ENCODE measurements around the gene GBX2.
"Not testable (repeated sequence)": the region's sequence is repeated elsewhere in the genome, so short reads cannot be mapped to it uniquely, and the experiment has no call there.

GBX2 gene

GRCh38 chr2:236155406-236155805, 12.8 kb downstream of the GBX2 start:
- DNase-seq: no peak

DNA sequence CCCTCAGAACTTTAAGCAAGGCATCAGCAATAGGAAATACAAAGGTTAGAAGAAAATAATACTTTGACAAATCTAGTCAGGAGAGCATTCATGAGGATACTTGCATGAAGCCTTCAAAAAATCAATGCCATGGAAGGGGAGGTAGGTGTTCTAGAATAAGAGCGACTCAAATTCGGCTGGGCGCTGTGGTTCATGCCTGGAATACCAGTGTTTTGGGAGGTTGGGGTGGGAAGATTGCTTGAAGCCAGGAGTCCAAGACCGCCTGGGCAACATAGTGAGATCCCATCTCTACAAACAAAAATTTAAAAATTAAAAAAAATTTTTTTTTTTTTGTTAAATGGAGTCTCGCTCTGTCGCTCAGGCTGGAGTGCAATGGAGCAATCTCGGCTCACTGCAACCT, 21.8 kb downstream of the GBX2 start:
- no peak for DNase-seq

GRCh38 chr2:236143811-236144210, 24.4 kb downstream of the GBX2 start:
- no peak for DNase-seq

DNA sequence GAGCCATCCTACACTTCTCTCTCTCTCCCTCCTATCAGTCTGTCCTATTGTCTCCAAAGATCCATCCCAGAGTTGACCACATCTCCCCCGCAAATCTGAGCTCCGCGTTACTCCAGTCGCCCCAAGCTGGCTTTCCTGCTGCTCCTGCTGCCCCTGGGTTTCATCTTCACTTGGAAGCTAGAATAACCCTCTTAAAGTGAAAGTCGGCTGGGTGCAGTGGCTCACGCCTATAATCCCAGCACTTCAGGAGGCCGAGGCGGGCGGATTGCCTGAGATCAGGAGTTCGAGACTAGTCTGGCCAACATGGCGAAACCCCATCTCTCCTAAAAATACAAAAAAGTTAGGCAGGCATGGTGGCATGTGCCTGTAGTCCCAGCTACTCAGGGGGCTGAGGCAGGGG, 26.6 kb downstream of the GBX2 start:
- not testable (repeated sequence) for DNase-seq

GRCh38 chr2:236137066-236137465, 31.1 kb downstream of the GBX2 start:
- DNase-seq: no peak

- peak in 1 of 2 donors; percentile 42 for DNase-seq
Observed at GRCh38 chr2:236136538-236136937, 31.6 kb downstream of the GBX2 start.

GRCh38 chr2:236133410-236134012, 34.7 kb downstream of the GBX2 start:
- DNase-seq: no peak

- peak in 1 of 2 donors; percentile 3 for DNase-seq
Observed at GRCh38 chr2:236131073-236131692, 37.0 kb downstream of the GBX2 start.

DNA sequence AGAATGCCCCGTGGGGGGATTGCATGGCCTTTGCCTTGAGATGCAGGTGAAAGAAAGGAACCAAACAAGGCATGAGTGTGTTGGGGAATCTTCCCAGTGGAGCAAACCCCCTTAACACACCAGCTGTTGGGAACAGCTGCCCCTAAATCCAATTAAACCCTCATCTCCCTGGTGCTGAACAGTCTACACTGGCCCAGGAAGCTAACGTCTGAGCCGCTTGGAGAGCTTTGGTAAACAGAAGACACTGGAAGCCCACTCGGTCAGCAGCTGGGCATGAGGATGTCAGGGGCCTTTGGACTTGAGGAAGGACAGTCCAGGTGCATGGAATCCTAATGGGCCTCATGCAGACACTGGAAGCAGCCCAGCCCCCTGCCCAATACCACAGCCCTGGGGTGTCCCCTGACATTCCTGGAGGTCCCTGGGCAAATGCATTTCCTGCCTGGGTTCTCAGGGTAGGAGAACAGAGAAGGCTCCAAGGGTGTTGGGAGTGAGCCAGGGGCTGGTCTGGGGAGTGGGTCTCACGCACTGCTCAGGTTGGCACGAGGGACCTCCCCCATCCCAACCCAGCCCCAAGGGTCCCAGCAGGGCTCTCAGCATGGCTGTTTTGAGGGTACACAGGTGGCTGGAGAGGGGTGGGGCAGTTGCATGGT, 37.7 kb downstream of the GBX2 start:
- DNase-seq: no peak

DNA sequence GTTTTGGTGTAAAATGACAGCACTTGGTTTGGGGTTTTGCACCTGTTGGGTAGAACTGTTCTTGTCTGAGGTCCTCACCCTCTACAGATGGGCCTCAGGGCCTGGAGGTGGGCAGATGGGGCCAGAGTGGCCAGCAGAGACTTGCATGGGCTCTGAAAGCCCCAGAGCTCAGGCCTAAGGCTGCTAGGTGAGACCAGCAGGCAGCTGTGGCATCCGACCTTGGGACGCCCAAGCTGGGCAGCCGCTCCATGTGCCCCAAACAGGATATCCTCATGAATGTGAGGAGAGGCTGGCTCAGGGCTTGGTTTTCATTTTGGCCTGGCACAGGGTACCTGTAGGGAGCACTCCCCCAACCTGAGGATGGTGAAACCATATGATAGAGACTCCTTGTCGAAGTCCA, 38.3 kb downstream of the GBX2 start:
- DNase-seq: no peak

DNA sequence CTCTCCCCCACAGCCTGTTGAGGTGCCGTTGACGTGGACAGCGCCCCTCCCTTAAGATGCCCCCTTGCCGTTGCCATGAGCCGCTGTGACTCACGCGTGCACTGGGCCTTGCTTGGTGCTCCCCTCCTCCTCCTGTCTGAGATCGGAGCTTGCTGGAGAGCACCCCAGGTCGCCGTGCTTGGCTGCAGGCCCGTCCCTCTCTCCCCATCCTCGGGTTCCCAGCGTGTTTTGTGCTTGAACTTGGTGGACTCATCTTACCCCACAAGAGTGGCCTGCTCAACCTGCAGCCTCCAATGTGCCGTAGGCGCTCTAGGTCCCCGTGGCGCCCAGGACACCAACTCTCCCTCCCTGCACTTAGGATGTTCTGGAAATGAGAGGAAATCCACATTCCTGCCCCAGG, 39.9 kb downstream of the GBX2 start:
- no peak for DNase-seq

GRCh38 chr2:236127010-236127409, 41.2 kb downstream of the GBX2 start:
- no peak for DNase-seq

GRCh38 chr2:236125541-236125940, 42.6 kb downstream of the GBX2 start:
- DNase-seq: no peak

DNA sequence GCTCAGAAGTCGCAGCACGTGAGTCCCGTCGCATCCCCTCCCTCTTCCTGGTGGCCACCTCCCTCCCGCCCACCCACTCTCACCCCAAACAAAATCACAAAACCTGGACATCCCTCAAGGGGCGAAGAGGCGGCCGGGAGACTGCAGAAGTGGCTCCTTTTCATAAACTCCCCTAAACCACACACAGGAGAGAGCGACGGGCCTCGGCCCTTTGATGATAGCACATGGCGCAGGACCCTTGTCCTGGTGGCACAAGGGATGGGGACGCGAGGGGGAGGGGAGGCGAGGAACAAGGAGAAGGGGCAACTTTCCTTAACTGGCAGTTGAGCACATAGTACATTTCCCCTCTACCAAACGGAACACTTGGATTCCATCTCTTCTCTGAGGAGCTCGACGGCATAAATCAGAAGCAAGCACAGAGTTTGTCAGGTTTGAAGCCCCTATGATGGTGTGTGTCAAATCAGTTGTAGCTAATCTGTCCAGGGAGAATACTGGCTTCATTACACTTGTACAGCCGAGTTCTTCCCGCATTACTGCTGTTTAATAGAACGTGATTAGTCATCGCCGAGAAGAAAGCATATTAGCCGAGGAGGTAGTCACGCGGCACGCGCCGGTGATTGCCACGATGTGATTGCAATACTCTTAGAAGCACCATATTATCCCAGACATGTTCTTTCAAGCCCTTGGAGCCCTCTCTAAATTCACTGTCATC, 43.8 kb downstream of the GBX2 start:
- DNase-seq: no peak

GRCh38 chr2:236123716-236124115, 44.5 kb downstream of the GBX2 start:
- DNase-seq: no peak

- no peak for DNase-seq
Observed at GRCh38 chr2:236122236-236122635, 46.0 kb downstream of the GBX2 start.

- DNase-seq: no peak
Observed at GRCh38 chr2:236121546-236121945, 46.6 kb downstream of the GBX2 start.

DNA sequence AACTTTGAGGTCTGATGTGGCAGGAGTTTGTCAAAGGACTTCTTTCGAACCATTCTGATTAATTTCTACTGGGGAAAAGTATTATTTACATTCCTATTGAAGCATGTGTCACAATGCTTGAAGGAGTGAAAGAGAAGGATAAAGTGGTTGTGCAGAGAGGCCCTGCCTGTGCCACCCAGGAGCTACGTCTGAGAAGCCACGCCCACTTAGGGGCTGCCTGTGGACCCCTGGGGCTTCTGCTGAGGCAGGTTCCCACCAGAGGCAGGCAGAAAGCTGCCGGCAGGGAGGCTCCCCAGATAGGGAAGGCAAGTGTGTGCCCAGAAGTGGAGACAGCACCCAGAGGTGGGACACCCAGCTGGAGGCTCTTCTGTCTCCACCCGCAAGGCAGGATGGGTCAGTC, 47.4 kb downstream of the GBX2 start:
- no peak for DNase-seq

DNA sequence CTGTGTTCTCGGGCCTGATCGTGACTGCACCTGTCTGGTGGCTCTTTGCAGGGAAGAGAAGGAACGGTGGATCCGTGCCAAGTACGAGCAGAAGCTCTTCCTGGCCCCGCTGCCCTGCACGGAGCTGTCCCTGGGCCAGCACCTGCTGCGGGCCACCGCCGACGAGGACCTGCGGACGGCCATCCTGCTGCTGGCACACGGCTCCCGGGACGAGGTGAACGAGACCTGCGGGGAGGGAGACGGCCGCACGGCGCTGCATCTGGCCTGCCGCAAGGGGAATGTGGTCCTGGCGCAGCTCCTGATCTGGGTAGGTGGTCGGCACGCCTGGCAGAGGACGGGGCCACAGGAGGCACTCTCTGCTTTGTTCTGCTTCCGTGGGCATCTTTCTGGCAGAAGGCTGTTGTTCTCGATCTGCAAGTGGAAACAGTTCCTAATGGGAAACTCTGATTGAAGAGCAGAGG, 48.0 kb downstream of the GBX2 start:
- DNase-seq: no peak

GRCh38 chr2:236119476-236119875, 48.7 kb downstream of the GBX2 start:
- no peak for DNase-seq

DNA sequence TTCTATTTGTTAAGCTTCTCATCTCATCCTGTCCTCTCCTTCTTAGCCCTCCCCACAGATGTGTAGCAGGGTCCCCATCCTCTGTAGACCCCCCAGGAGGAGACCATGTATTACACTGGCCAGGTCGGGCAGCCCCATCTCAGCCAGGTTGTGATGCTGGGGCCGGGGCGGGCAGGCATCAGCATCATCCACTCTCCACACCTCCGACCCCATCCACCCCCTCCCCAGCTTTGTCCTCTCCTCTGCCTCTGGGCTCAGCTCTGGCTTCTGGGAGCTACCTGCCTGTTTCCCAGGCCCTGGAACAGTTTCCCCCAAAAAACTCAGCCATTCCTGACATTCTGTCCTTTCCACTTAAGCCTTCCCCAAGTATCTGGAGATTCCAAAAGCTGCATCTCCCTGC, 49.2 kb downstream of the GBX2 start:
- DNase-seq: no peak

DNA sequence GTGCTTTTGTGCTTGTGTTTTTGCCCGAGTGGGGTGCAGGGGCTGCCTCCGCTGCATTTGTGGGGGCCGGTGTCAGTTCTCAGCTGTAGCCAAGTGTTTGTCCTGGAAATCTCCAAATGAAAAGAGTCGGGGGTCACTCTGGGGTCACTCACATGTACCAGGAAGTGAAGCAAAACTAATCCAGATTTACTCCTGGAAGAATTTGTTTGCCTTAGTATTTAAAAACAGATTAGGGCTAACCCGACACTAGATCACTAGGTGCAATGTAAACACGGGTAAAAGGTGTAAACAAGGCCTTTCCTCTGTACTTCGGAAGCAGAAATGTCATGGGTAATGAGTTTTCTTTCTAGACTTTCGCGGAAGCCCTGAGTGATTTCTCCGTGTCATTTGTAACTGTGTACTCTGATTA, 50.3 kb downstream of the GBX2 start:
- no peak for DNase-seq

DNA sequence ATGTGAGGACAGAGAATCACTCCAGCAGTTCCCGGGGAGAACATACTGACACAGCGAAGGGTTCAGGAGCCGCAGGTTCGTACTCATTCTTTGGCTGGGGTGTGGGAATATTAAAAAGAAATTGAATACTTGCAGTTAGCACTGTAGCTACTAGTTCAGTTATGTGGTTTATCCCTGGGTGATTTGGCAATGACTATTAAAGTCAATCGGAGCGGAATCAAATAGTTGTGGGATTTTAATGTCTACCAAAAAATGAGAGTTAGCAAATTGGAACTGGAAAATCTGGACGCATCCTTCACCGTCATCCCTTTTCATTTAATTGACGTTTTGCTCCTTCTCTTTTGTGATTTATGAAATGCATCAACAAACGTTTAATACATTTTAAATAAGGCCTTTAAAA, 50.8 kb downstream of the GBX2 start:
- no peak for DNase-seq
